Tongue (tissue), 2 donors: ENCODE measurements around the gene RAD51B. TPM values are rescaled to one million over a fixed set of nuclear protein-coding genes. Genes with fewer than 3 reads are reported as not detected.
"Not testable (repeated sequence)": the region's sequence is repeated elsewhere in the genome, so short reads cannot be mapped to it uniquely, and the experiment has no call there.

Experiments
- DNase-seq: peaks from one replicate; pipeline ENCODE4 v3.0.0-alpha.2; 2015
- total RNA-seq: library from RNA; depleted of rRNA; stranded (reverse); fragments of >200 nt; gene quantifications from one replicate; pipeline ENCODE4 v1.2.3, GENCODE V29; 2014

Gene RAD51B
- total RNA-seq, 1 donor from 2014 or later = 37.8 TPM

GRCh38 chr14:67950386-67950785 lies 130.8 kb downstream of the RAD51B start:
- no peak for DNase-seq

GRCh38 chr14:67951529-67952135 lies 132.1 kb downstream of the RAD51B start:
- DNase-seq = peak; percentile 47

GRCh38 chr14:67952381-67952780 lies 132.8 kb downstream of the RAD51B start:
- DNase-seq = peak; percentile 61

GRCh38 chr14:67952786-67953185 lies 133.2 kb downstream of the RAD51B start:
- no peak for DNase-seq

- DNase-seq = no peak
Observed at GRCh38 chr14:67955261-67955660, 135.7 kb downstream of the RAD51B start.

GRCh38 chr14:67957946-67958345 lies 138.4 kb downstream of the RAD51B start:
- no peak for DNase-seq

GRCh38 chr14:67961676-67962075 lies 142.1 kb downstream of the RAD51B start:
- DNase-seq = no peak

- DNase-seq = no peak
Observed at GRCh38 chr14:67962215-67962644, 142.7 kb downstream of the RAD51B start.

- DNase-seq = no peak
Observed at GRCh38 chr14:67963545-67963944, 144.0 kb downstream of the RAD51B start.

- peak; percentile 68 for DNase-seq
Observed at GRCh38 chr14:67963960-67964812, 144.6 kb downstream of the RAD51B start.

GRCh38 chr14:67965696-67966095 lies 146.1 kb downstream of the RAD51B start:
- DNase-seq = no peak

- DNase-seq = no peak
Observed at GRCh38 chr14:67967206-67967605, 147.6 kb downstream of the RAD51B start.

GRCh38 chr14:67967970-67968369 lies 148.4 kb downstream of the RAD51B start:
- DNase-seq = not testable (repeated sequence)

GRCh38 chr14:67970923-67971322 lies 151.3 kb downstream of the RAD51B start:
- DNase-seq = no peak

GRCh38 chr14:67971627-67972625 lies 152.3 kb downstream of the RAD51B start:
- peak; percentile 44 for DNase-seq

GRCh38 chr14:67973436-67973835 lies 153.9 kb downstream of the RAD51B start:
- DNase-seq = no peak

- no peak for DNase-seq
Observed at GRCh38 chr14:67975470-67975869, 155.9 kb downstream of the RAD51B start.

- DNase-seq = no peak
Observed at GRCh38 chr14:67977434-67978034, 158.0 kb downstream of the RAD51B start.

- DNase-seq = no peak
Observed at GRCh38 chr14:67978749-67979148, 159.2 kb downstream of the RAD51B start.

GRCh38 chr14:67982711-67983608 lies 163.4 kb downstream of the RAD51B start:
- no peak for DNase-seq

- no peak for DNase-seq
Observed at GRCh38 chr14:67984274-67984673, 164.7 kb downstream of the RAD51B start.
